HFFc6 (cell line): Measurements from ENCODE around the gene PTPRK. TPM values are rescaled to one million over a fixed set of nuclear protein-coding genes. Genes with fewer than 3 reads are reported as not detected.

Source experiments
- DNase-seq: peaks from one replicate; pipeline ENCODE4 v3.0.0-alpha.2; 2018
- H3K27ac Mint-ChIP-seq: 2 replicates; pipeline ENCODE4 v1.8.0; 2020; ENCODE audit warnings: mild to moderate bottlenecking, mixed read lengths
- H3K27me3 Mint-ChIP-seq: 2 replicates; pipeline ENCODE4 v1.8.0; 2021; ENCODE audit warnings: mild to moderate bottlenecking, moderate library complexity, mixed read lengths; ENCODE audit not compliant: insufficient read depth
- H3K36me3 Mint-ChIP-seq: 2 replicates; pipeline ENCODE4 v1.8.0; 2021; ENCODE audit warnings: low read depth, mixed read lengths
- H3K4me1 Mint-ChIP-seq: 2 replicates; pipeline ENCODE4 v1.8.0; 2020; ENCODE audit warnings: low read depth, mixed read lengths
- H3K4me3 Mint-ChIP-seq: 2 replicates; pipeline ENCODE4 v1.8.0; 2020; ENCODE audit warnings: mild to moderate bottlenecking, moderate library complexity, mixed read lengths
- H3K9me3 Mint-ChIP-seq: 2 replicates; pipeline ENCODE4 v1.8.0; 2020; ENCODE audit warnings: mild to moderate bottlenecking, mixed read lengths
- CTCF ChIP-seq: fragments of 200-600 bp; sonication (generic); IDR thresholded peaks from 2 replicates; pipeline ENCODE4 v1.5.0; 2021; ENCODE audit warnings: antibody characterized with exemption, mild to moderate bottlenecking
- total RNA-seq, 6 experiments: library from RNA; stranded (reverse); fragmentation: NEBNext Ultra II Directional; extraction: Animal tissue kit (Norgen Biotek cat#: 25700); gene quantifications; 2 replicates in 1 of 6; 3 replicates in 5 of 6; pipeline ENCODE4 v1.2.3, GENCODE V29; 2021

PTPRK gene
- total RNA-seq, 6 experiments from 2014 or later, result 92.8 to 104 (median 97.3) TPM

GRCh38 chr6:128456510-128457230, 63.7 kb downstream of the PTPRK start:
- DNase-seq, result no peak
- TF ChIP-seq CTCF, result no peak
- no peaks in the 10 kb centered on the region; the same call in 1 of the 2 replicates for H3K9me3 Mint-ChIP-seq
- H3K4me3 Mint-ChIP-seq, result no peak overlapping the region
- H3K4me1 Mint-ChIP-seq, result peaks cover 26% of the 10 kb centered on the region
- H3K27ac Mint-ChIP-seq, result no peak overlapping the region; the same call in 1 of the 2 replicates
- peaks cover 10% of the 10 kb centered on the region for H3K36me3 Mint-ChIP-seq
- no peaks in the 10 kb centered on the region for H3K27me3 Mint-ChIP-seq

GRCh38 chr6:128455959-128456358, 64.4 kb downstream of the PTPRK start:
- TF ChIP-seq CTCF, result no peak

GRCh38 chr6:128452713-128453112, 67.7 kb downstream of the PTPRK start:
- TF ChIP-seq CTCF, result no peak
- Mint-ChIP-seq H3K27ac (no peak overlapping the region), H3K9me3 (no peaks in the 10 kb centered on the region), H3K36me3 (peaks cover 14% of the 10 kb centered on the region), H3K27me3 (no peaks in the 10 kb centered on the region), H3K4me3 (no peak overlapping the region), H3K4me1 (peaks cover 22% of the 10 kb centered on the region)
- no peak for DNase-seq

More at GRCh38 chr6:128455959-128456358, 64.4 kb downstream of the PTPRK start:
- no peaks in the 10 kb centered on the region; the same call in 1 of the 2 replicates for H3K9me3 Mint-ChIP-seq
- peaks cover 26% of the 10 kb centered on the region for H3K4me1 Mint-ChIP-seq
- H3K4me3 Mint-ChIP-seq, result no peak overlapping the region
- peaks cover 10% of the 10 kb centered on the region for H3K36me3 Mint-ChIP-seq
- DNase-seq, result no peak
- H3K27ac Mint-ChIP-seq, result no peak overlapping the region
- H3K27me3 Mint-ChIP-seq, result no peaks in the 10 kb centered on the region

- Mint-ChIP-seq H3K4me1 (peaks cover 17% of the 10 kb centered on the region), H3K4me3 (no peak overlapping the region), H3K27me3 (no peaks in the 10 kb centered on the region; the same call in 1 of the 2 replicates), H3K36me3 (peaks cover 8% of the 10 kb centered on the region), H3K9me3 (no peaks in the 10 kb centered on the region), H3K27ac (no peak overlapping the region)
- no peak for TF ChIP-seq CTCF
- DNase-seq, result no peak
Observed at GRCh38 chr6:128446497-128446896, 73.9 kb downstream of the PTPRK start.

- no peak for DNase-seq
- H3K4me1 Mint-ChIP-seq, result peaks cover 28% of the 10 kb centered on the region
- no peaks in the 10 kb centered on the region for H3K9me3 Mint-ChIP-seq
- H3K4me3 Mint-ChIP-seq, result no peak overlapping the region
- H3K27me3 Mint-ChIP-seq, result no peaks in the 10 kb centered on the region; the same call in 1 of the 2 replicates
- no peak for TF ChIP-seq CTCF
- no peak overlapping the region for H3K27ac Mint-ChIP-seq
- H3K36me3 Mint-ChIP-seq, result peaks cover 8% of the 10 kb centered on the region
Observed at GRCh38 chr6:128443553-128443952, 76.8 kb downstream of the PTPRK start.
